ENCODE results near the gene ARHGEF17.

The ARHGEF17 gene

DNA sequence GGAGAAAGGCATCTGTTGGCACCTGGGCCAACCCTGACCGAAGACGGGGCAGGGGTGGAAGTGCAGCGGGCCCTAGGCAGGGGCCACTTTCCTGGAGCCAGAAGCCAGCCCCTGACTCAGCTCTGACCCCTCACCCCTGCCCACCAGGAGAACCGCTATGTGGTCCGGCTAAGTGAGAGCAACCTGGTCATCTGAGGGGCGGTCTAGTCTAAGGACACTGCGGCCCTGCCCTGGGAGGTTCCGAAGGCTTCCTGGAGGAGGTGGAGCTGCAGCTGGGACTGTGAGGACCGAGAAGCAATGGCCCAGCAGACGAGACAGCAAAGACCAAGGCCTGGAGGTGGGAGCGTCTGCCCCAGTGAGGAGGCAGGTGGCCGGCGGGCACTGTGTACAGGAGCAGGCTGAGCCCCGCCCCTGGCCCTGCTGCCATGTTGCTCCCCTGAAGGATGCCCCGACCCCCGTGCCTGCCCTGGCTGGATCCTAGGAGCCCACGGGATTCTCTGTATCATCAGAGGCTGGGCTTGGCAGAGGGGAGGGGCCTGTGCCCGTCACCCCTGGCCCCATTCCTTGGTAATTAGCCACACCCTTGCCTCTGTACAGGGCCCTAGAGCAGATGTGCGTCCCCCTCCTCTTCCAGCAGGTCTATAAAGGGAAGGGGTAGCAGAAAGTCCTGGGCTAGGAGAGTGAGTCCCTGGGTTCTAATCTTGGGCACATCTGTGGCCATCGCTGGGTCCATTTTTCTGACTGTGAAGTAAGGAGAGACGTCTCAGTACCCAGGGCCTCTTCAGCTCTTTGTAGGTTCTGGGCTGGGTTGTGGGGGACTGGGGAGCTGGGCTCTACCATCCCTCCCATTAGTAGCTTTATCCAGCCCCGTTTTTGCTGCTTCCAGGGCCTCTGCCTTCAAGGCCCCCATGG is 87.5 kb downstream of the ARHGEF17 start:
- DNase-seq: no peak

DNA sequence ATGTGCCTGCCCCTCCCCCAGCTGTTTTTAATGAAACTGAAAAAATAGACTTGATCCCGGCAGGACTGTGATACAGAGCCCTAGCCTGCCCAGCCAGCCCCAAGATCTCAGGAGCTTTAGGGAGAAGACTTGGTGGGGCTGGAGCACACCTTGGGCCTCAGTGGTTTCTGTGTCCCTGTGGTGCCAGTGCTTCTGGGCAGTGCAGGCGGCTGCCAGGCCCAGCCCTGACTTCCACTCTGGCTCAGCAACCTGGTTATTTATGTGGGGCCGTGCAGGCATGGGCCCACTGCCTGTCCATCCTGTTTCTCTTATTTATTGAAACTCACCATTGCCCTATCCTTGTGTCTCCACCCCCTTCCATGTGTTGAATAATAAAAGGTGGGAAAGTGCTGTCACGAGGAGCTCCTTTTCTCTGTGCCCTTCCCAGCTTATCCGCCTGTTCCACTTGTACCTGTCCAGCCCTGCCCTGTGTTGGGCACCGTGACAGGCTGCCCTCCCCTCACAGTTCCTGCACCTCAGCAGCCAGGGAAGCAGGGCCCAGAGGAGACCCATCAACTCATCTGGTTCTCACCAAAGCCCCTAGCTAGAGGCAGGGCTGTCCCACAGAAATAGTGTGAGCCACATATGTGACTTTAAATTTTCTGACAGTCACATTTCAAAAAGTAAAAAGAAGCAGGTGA is 88.3 kb downstream of the ARHGEF17 start:
- no peak for DNase-seq

- DNase-seq: no peak
Measured at GRCh38 chr11:73396985-73397384, 88.9 kb downstream of the ARHGEF17 start.

DNA sequence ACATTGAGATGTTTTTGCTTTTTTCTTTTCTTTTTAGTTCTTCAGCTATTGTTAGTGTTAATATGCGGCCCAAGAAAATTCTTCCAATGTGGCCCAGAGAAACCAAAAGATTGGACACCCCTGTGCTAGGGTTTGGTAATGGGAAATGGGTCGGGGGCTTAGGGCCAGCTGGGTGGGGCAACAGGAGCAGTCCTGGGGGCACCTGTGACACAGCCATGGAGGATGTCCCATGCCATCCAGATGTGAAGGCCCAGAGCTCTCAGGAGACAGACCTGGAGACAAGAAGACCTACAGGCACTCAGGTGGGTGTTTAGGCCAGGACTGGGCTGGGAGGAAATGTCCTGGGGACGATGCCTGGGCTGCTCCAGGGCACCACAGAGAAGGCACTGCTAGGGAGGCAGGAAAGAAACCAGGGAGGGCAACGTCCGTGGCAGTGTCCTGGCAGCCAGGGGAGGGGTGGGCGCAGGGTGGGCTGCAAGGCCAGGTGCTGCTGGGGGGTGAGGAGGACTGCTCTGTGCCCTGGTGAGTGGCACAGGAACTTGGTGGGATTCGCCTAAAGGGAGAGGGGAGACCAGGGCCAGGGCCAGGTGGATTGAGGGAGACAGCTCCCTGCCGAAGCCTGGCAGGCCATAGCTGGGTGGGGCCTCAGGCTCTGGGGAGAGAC is 89.5 kb downstream of the ARHGEF17 start:
- no peak for DNase-seq

- DNase-seq: no peak
Measured at GRCh38 chr11:73398132-73398526, 90.1 kb downstream of the ARHGEF17 start.

- DNase-seq: no peak
Measured at GRCh38 chr11:73398721-73399120, 90.6 kb downstream of the ARHGEF17 start.

- peak; percentile 61 for DNase-seq
Measured at GRCh38 chr11:73399159-73399590, 91.1 kb downstream of the ARHGEF17 start.

GRCh38 chr11:73399636-73400035 is 91.6 kb downstream of the ARHGEF17 start:
- DNase-seq: no peak

DNA sequence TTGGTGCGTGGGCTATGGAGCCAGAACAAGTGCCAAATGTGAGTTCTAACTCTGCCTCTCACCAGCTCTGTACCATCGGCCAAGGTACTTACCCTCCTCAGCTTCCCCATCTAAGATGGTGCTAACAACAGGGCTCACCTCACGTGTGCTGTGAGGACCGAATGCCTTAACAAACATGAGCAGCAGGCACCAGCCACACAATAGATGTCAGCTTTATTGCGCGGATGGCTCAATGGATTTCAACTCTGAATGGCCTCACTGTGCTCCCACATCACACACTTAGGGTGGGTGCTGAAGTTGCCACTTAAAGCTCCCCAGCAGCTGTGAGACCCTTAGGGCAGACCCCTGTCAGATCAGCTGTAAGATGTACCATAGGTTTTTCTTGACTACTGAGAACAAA is 92.2 kb downstream of the ARHGEF17 start:
- no peak for DNase-seq

GRCh38 chr11:73401217-73401923 is 93.3 kb downstream of the ARHGEF17 start:
- DNase-seq: peak; percentile 36

DNA sequence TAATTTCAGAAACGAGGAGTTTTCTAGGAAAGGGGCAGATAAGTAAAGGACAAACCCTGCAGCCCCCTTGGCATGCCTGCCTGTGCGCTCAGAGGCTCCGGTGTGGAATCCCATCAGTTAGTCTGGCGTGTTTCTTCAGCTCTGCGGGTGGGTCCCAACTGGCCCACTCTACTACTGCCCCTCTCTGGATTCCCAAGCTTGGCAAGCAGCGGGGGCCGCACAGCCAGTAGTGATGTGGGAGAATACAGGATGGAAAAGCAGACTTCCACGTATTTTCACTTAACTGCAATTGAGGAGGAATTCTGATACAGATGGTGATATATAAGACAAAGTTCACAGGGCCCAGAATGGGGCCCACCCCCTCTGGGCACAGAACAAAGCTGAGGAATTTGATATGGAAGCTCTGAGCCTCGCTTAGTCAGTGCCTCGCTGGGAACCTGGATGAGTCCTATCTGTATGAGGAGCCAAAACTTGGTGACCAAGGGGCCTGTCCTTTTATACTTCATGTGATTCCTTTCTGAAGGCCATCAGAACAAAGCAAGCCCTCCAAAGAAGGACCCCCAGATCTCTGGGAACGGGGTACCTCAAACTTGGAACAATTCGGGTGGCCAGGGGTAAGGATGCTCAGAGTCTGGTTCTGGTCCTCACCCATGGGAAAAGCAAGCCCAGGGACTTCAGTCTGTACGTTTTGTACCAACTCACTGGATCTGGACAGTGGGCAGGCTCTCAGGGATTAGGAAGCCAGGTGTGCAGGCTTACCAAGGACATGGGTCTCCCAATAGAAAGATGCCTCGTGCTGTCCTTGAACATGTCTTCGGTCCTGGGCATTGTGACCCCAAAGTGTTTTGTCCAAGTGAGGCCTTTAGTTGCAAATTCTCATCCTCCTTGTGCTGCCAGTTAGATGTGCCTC is 94.1 kb downstream of the ARHGEF17 start:
- peak; percentile 30 for DNase-seq

- DNase-seq: peak; percentile 28
Measured at GRCh38 chr11:73402834-73403185, 94.7 kb downstream of the ARHGEF17 start.

GRCh38 chr11:73403541-73403940 is 95.5 kb downstream of the ARHGEF17 start:
- DNase-seq: no peak

- peak; percentile 60 for DNase-seq
Measured at GRCh38 chr11:73404048-73404447, 96.0 kb downstream of the ARHGEF17 start.

GRCh38 chr11:73404506-73405145 is 96.5 kb downstream of the ARHGEF17 start:
- no peak for DNase-seq

DNA sequence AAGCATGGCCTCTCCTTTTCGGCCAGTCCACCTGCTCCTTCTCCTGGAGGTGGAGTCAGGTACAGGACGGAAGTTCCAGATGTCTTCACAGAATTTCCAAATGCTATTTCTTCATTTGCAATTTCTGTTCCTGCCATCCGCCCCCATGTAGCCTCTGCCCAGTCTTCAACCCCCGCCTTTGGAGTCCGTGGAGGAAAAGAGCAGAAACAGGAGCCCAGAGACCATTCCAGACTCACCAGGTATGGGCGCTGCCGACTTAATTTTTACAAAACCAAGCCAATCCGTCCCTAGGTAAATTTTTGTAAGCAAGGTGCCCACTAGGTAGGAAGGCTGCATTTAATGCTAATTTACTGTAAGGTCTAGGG is 97.1 kb downstream of the ARHGEF17 start:
- no peak for DNase-seq

GRCh38 chr11:73406131-73406530 is 98.1 kb downstream of the ARHGEF17 start:
- no peak for DNase-seq

DNA sequence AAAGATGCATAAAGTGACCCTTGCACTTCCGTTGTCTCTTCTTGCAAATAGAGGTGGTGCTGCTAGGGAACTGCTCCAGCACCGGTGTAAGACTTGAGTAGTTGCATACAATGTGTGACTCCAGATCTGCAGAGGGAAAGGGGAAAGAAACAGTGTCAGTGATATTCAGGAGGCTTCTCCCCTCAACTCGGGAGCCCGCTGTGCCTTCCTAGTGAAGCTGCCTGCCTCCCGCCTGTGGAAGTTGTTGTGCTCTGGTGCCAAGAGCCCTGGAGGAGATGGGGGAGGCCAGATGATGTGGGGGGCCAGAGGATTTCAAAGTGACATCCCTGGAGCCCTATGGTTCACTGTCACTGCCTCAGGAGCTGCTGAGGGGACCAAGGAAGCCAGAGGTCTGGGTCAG is 98.5 kb downstream of the ARHGEF17 start:
- no peak for DNase-seq

DNA sequence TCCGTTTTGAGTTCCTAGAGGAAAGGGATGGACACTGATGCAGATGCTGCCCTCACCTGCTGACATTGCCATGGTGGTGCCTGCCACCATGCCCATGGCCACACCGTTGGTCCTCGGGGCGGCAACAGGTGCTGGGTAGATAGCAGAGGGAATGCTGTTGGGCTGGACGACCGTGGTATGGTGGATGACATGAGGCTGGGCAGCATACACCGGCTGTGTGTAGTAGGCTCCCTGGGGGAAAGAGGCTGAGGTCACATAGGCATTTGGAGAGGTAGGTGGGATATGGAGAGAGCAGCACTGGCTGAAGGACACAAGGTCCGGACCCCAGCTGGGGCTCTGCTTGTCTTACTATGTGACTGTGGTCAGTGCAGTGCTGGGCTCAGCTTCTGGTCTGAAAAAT is 101.4 kb downstream of the ARHGEF17 start:
- no peak for DNase-seq

DNA sequence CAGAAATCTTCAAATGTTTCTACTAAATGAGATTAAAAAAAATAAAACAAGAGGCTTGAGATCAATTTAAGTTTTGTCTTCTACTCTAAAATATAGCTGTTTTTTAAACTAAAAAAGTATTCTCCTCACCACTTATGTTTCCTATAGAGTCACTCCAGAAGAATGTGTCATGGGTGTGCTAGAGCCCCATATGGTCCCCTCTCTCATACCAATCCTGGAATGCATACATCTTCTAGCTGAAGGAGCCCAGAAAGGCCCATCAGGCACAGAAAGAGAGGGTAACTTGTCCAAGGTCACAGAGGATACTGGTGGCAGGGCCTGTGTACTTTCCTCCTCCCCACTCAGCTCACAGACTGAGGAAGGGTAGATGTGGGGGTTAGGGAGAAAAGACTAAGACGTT is 102.6 kb downstream of the ARHGEF17 start:
- DNase-seq: peak; percentile 82

DNA sequence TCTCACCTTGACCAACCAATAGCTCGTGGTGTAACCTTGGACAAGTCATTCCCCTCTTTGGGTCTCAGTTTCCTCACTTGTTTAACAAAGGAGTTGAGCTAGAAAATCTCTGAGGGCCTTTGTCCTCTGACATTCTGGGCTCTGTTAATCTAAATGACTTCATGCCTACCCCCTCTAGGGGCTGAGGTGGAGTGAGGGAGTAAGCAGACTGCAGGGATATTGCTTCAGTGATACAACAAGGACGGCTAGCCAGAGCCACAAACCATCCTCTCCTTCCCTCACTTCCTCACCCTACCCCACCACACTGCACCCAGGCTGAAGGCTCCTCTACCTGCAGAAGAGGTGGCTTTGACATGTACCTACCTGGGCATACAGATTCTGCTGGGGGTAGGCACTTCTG is 103.0 kb downstream of the ARHGEF17 start:
- DNase-seq: no peak

All from fibroblast of skin of back (primary cell).